ENCODE results near the gene NEK8. TPM values are rescaled to one million over a fixed set of nuclear protein-coding genes. Genes with fewer than 3 reads are reported as not detected.

The NEK8 gene
- total RNA-seq (1 to 10 TPM; 1.5 to 3.0 TPM), polyA plus RNA-seq (ENCODE audit: insufficient read length in 2 of 2) (1 to 10 TPM; 3.5 to 5.0 TPM)
- long read RNA-seq, donor 1, result 0 reads
- long read RNA-seq, donor 2, partial matches to known transcripts, result 0 of 5 reads
- long read RNA-seq, donor 2, other reads (novel, unspliced or antisense), result 5 of 5 reads
- long read RNA-seq, donor 3, result 0 reads
- long read RNA-seq, donor 4, partial matches to known transcripts, result 9 of 9 reads
- long read RNA-seq, donor 4, other reads (novel, unspliced or antisense), result 0 of 9 reads

- Histone ChIP-seq H3K36me3 (ENCODE audit: control insufficient read depth, insufficient read depth, low read length) (peaks cover 15% of the 10 kb centered on the region), H3K27ac (ENCODE audit: low read depth, low read length) (peak within 1 kb of the TSS; percentile 98), H3K27me3 (ENCODE audit: control insufficient read depth, insufficient read depth, low read length) (no peaks in the 10 kb centered on the region), H3K9me3 (ENCODE audit: control insufficient read depth, insufficient read depth, low read length) (no peaks in the 10 kb centered on the region), H3K4me1 (ENCODE audit: control insufficient read depth, insufficient read depth, low read length) (peaks cover 43% of the 10 kb centered on the region), H3K4me3 (ENCODE audit: low read depth, low read length) (peak within 1 kb of the TSS; percentile 96)
- under 1% methylated on average over 55 of the region's 64 CpGs for WGBS (ENCODE audit: insufficient coverage)
- peak in 3 of 6 donors; percentile 80 to 96 (median 95) for DNase-seq (ENCODE audit: low read depth in 4 of 6, low spot score in 6 of 6)
These were observed at the start of gene NEK8 for GRCh38 chr17:28728364-28729200. NEK8 (plus strand) TSS chr17:28728788; CDS start chr17:28728814, 26 bp downstream.

- Histone ChIP-seq H3K4me3 (ENCODE audit: low read depth, low read length) (no peak overlapping the region), H3K9me3 (ENCODE audit: control insufficient read depth, insufficient read depth, low read length) (no peaks in the 10 kb centered on the region), H3K4me1 (ENCODE audit: control insufficient read depth, insufficient read depth, low read length) (peaks cover 4% of the 10 kb centered on the region), H3K36me3 (ENCODE audit: control insufficient read depth, insufficient read depth, low read length) (peaks cover 94% of the 10 kb centered on the region), H3K27ac (ENCODE audit: low read depth, low read length) (no peak overlapping the region), H3K27me3 (ENCODE audit: control insufficient read depth, insufficient read depth, low read length) (no peaks in the 10 kb centered on the region)
- no peak for DNase-seq (ENCODE audit: low read depth in 4 of 6, low spot score in 6 of 6)
- WGBS (ENCODE audit: insufficient coverage), result 93% methylated on average over 7 of the region's 11 CpGs
These were observed 45.9 kb upstream of the NEK8 start for GRCh38 chr17:28682655-28683054.

GRCh38 chr17:28684963-28685362 lies 43.6 kb upstream of the NEK8 start:
- Histone ChIP-seq H3K9me3 (ENCODE audit: control insufficient read depth, insufficient read depth, low read length) (no peaks in the 10 kb centered on the region), H3K36me3 (ENCODE audit: control insufficient read depth, insufficient read depth, low read length) (peaks cover 94% of the 10 kb centered on the region), H3K4me3 (ENCODE audit: low read depth, low read length) (no peak overlapping the region), H3K27me3 (ENCODE audit: control insufficient read depth, insufficient read depth, low read length) (no peaks in the 10 kb centered on the region), H3K4me1 (ENCODE audit: control insufficient read depth, insufficient read depth, low read length) (peaks cover 4% of the 10 kb centered on the region), H3K27ac (ENCODE audit: low read depth, low read length) (peak overlapping the region; percentile 53)
- 44% methylated on average over 3 of the region's 3 CpGs for WGBS (ENCODE audit: insufficient coverage)
- DNase-seq (ENCODE audit: low read depth in 4 of 6, low spot score in 6 of 6), result peak; percentile 60 to 92 (median 82)

- Histone ChIP-seq H3K27ac (ENCODE audit: low read depth, low read length) (peak overlapping the region; percentile 53), H3K4me3 (ENCODE audit: low read depth, low read length) (no peak overlapping the region), H3K4me1 (ENCODE audit: control insufficient read depth, insufficient read depth, low read length) (peaks cover 4% of the 10 kb centered on the region), H3K36me3 (ENCODE audit: control insufficient read depth, insufficient read depth, low read length) (peaks cover 93% of the 10 kb centered on the region), H3K27me3 (ENCODE audit: control insufficient read depth, insufficient read depth, low read length) (no peaks in the 10 kb centered on the region), H3K9me3 (ENCODE audit: control insufficient read depth, insufficient read depth, low read length) (no peaks in the 10 kb centered on the region)
- DNase-seq (ENCODE audit: low read depth in 4 of 6, low spot score in 6 of 6), result no peak
- WGBS (ENCODE audit: insufficient coverage), result 82% methylated on average over 4 of the region's 5 CpGs
These were observed 43.2 kb upstream of the NEK8 start for GRCh38 chr17:28685366-28685765.

- Histone ChIP-seq H3K9me3 (ENCODE audit: control insufficient read depth, insufficient read depth, low read length) (no peaks in the 10 kb centered on the region), H3K27ac (ENCODE audit: low read depth, low read length) (no peak overlapping the region)
- no CpG with 5 or more reads among the region's 4 CpGs for WGBS (ENCODE audit: insufficient coverage)
These were observed 42.3 kb upstream of the NEK8 start for GRCh38 chr17:28686296-28686695.

GRCh38 chr17:28688481-28688880 lies 40.1 kb upstream of the NEK8 start:
- no CpG with 5 or more reads among the region's 4 CpGs for WGBS (ENCODE audit: insufficient coverage)
- Histone ChIP-seq H3K27ac (ENCODE audit: low read depth, low read length) (no peak overlapping the region), H3K27me3 (ENCODE audit: control insufficient read depth, insufficient read depth, low read length) (no peaks in the 10 kb centered on the region), H3K4me3 (ENCODE audit: low read depth, low read length) (no peak overlapping the region), H3K9me3 (ENCODE audit: control insufficient read depth, insufficient read depth, low read length) (no peaks in the 10 kb centered on the region), H3K36me3 (ENCODE audit: control insufficient read depth, insufficient read depth, low read length) (peaks cover 90% of the 10 kb centered on the region), H3K4me1 (ENCODE audit: control insufficient read depth, insufficient read depth, low read length) (peaks cover 11% of the 10 kb centered on the region)
- no peak for DNase-seq (ENCODE audit: low read depth in 4 of 6, low spot score in 6 of 6)

More at GRCh38 chr17:28686296-28686695, 42.3 kb upstream of the NEK8 start:
- no peak for DNase-seq (ENCODE audit: low read depth in 4 of 6, low spot score in 6 of 6)
- H3K36me3 ChIP-seq (ENCODE audit: control insufficient read depth, insufficient read depth, low read length), result peaks cover 93% of the 10 kb centered on the region
- H3K27me3 ChIP-seq (ENCODE audit: control insufficient read depth, insufficient read depth, low read length), result no peaks in the 10 kb centered on the region
- H3K4me3 ChIP-seq (ENCODE audit: low read depth, low read length), result no peak overlapping the region
- peaks cover 4% of the 10 kb centered on the region for H3K4me1 ChIP-seq (ENCODE audit: control insufficient read depth, insufficient read depth, low read length)

- peaks cover 88% of the 10 kb centered on the region for H3K36me3 ChIP-seq (ENCODE audit: control insufficient read depth, insufficient read depth, low read length)
- H3K4me3 ChIP-seq (ENCODE audit: low read depth, low read length), result no peak overlapping the region
- WGBS (ENCODE audit: insufficient coverage), result 100% methylated on average over 1 of the region's 3 CpGs
These were observed 39.6 kb upstream of the NEK8 start for GRCh38 chr17:28689011-28689410.

GRCh38 chr17:28693869-28694268 lies 34.7 kb upstream of the NEK8 start:
- 63% methylated on average over 1 of the region's 1 CpG for WGBS (ENCODE audit: insufficient coverage)
- peaks cover 29% of the 10 kb centered on the region for H3K4me1 ChIP-seq (ENCODE audit: control insufficient read depth, insufficient read depth, low read length)
- DNase-seq (ENCODE audit: low read depth in 4 of 6, low spot score in 6 of 6), result peak in 4 of 6 donors; percentile 47 to 88 (median 76)
- H3K27ac ChIP-seq (ENCODE audit: low read depth, low read length), result peak overlapping the region; percentile 72
- no peak overlapping the region for H3K4me3 ChIP-seq (ENCODE audit: low read depth, low read length)
- no peaks in the 10 kb centered on the region for H3K9me3 ChIP-seq (ENCODE audit: control insufficient read depth, insufficient read depth, low read length)
- no peaks in the 10 kb centered on the region for H3K27me3 ChIP-seq (ENCODE audit: control insufficient read depth, insufficient read depth, low read length)
- peaks cover 87% of the 10 kb centered on the region for H3K36me3 ChIP-seq (ENCODE audit: control insufficient read depth, insufficient read depth, low read length)

More at GRCh38 chr17:28689011-28689410, 39.6 kb upstream of the NEK8 start:
- H3K27me3 ChIP-seq (ENCODE audit: control insufficient read depth, insufficient read depth, low read length), result no peaks in the 10 kb centered on the region
- DNase-seq (ENCODE audit: low read depth in 4 of 6, low spot score in 6 of 6), result no peak
- H3K4me1 ChIP-seq (ENCODE audit: control insufficient read depth, insufficient read depth, low read length), result peaks cover 17% of the 10 kb centered on the region
- H3K9me3 ChIP-seq (ENCODE audit: control insufficient read depth, insufficient read depth, low read length), result no peaks in the 10 kb centered on the region
- H3K27ac ChIP-seq (ENCODE audit: low read depth, low read length), result no peak overlapping the region

- H3K4me3 ChIP-seq (ENCODE audit: low read depth, low read length), result no peak overlapping the region
- peaks cover 54% of the 10 kb centered on the region for H3K4me1 ChIP-seq (ENCODE audit: control insufficient read depth, insufficient read depth, low read length)
- H3K36me3 ChIP-seq (ENCODE audit: control insufficient read depth, insufficient read depth, low read length), result peaks cover 92% of the 10 kb centered on the region
- H3K9me3 ChIP-seq (ENCODE audit: control insufficient read depth, insufficient read depth, low read length), result no peaks in the 10 kb centered on the region
- H3K27ac ChIP-seq (ENCODE audit: low read depth, low read length), result no peak overlapping the region
- no peak for DNase-seq (ENCODE audit: low read depth in 4 of 6, low spot score in 6 of 6)
- WGBS (ENCODE audit: insufficient coverage), result 93% methylated on average over 6 of the region's 6 CpGs
- no peaks in the 10 kb centered on the region for H3K27me3 ChIP-seq (ENCODE audit: control insufficient read depth, insufficient read depth, low read length)
These were observed 30.2 kb upstream of the NEK8 start for GRCh38 chr17:28698253-28698941.
